ENCODE results near the gene ELAPOR2.

DNA sequence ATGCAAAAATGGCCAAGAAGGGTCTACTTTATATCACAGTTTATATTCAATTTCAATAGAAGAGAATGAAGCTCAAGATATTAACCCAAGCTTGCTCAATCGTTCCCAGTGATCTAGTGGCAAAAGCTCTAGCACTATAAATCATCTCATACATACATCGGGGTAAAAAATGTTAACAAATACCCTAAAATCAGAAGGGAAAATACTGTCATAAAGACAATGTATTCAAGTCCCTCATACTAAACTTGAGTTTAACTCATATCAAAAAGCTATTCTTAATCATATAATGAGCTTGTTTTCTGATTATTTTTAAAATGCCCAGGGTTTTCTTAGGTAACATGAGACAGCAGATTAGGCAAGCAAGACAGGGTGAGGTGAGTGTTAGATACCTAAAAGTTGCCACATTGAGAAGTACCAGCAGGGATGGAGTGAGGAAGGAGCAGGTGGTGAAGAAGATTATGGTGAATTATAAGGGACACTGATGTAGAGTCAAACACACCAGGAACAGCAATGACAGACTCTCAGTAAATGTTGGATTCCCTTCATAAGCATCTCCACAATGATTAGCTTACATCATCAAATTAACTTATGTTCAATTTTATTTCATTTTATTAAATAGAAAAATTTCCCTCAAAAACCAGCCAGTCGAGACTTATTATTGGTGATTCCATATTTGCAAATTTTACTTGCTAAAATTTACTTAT, 46.2 kb downstream of the ELAPOR2 start:
- TF ChIP-seq, protein P1, sequence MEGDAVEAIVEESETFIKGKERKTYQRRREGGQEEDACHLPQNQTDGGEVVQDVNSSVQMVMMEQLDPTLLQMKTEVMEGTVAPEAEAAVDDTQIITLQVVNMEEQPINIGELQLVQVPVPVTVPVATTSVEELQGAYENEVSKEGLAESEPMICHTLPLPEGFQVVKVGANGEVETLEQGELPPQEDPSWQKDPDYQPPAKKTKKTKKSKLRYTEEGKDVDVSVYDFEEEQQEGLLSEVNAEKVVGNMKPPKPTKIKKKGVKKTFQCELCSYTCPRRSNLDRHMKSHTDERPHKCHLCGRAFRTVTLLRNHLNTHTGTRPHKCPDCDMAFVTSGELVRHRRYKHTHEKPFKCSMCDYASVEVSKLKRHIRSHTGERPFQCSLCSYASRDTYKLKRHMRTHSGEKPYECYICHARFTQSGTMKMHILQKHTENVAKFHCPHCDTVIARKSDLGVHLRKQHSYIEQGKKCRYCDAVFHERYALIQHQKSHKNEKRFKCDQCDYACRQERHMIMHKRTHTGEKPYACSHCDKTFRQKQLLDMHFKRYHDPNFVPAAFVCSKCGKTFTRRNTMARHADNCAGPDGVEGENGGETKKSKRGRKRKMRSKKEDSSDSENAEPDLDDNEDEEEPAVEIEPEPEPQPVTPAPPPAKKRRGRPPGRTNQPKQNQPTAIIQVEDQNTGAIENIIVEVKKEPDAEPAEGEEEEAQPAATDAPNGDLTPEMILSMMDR (IDR thresholded peaks at IDR 0.05): no peak
- no peak for TF ChIP-seq POLR2AphosphoS5 (IDR thresholded peaks at IDR 0.05)
- TF ChIP-seq POLR2A (IDR thresholded peaks at IDR 0.05): no peak
